ENCODE data around the gene CAPRIN2. TPM values are rescaled to one million over a fixed set of nuclear protein-coding genes. Genes with fewer than 3 reads are reported as not detected.

CAPRIN2 gene
- total RNA-seq, 1 experiment from 2014 or later, result 123 TPM

DNA sequence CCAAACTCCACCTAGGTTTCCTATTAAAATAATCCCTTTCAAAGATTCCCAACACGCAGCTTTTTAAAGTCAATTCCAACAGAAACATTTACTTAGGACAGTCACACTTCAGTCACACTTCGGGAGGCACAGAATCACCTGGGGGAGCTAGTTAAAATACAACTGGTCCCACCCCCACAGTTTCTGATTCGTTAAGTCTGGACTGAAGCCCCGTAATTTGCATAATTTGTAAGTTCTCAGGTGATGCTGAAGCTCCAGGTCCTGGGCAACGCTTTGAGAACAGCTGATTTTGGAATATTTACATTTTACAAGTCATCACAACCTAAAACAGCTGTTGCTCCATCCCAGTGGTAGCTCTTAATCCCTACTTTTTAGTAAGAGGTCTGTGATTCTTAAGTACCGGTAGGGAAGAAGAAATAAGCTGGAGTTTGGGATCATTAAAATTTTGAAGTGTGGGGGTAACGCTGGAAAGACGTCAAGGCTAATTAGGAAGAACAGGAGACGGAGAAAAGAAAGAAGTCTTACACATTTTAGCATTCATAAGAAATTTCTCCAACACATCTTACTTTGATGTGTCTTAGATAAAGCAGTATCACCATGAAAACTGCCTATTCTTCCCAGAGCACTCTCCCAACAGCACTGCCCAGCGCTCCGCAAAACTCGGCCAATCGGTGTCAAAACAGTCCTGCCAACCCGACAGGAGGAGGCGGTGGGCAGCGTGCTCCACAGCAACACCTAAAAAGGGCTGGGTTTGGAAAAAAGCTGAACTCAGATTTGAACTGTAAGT, 60.1 kb downstream of the CAPRIN2 start:
- H3K36me3 Mint-ChIP-seq (ENCODE audit: insufficient read depth in 1 of 3, low read depth in 3 of 3), result no peaks in the 10 kb centered on the region
- no peaks in the 10 kb centered on the region for H3K4me1 ChIP-seq (ENCODE audit: insufficient read depth, low read length)

More for the DNA sequence above, 60.1 kb downstream of the CAPRIN2 start:
- Mint-ChIP-seq H3K27ac (peak overlapping the region; percentile 59 to 86 (median 76); a peak in 4 of 7 replicates), H3K27me3 (ENCODE audit: low read depth) (no peaks in the 10 kb centered on the region), H3K9me3 (no peaks in the 10 kb centered on the region), H3K4me3 (peak overlapping the region; percentile 89 to 93), H3K4me1 (peaks cover 32 to 35% of the 10 kb centered on the region in 2 experiments)
- no peak overlapping the region for H3K18ac ChIP-seq (ENCODE audit: insufficient read length, low read depth, low read length)
- H2BK5ac ChIP-seq (ENCODE audit: insufficient read length, low read length), result no peak overlapping the region
- no peak overlapping the region for H3K4ac ChIP-seq (ENCODE audit: low read depth, low read length)
- H3K23me2 ChIP-seq (ENCODE audit: insufficient read length, low read depth, low read length, poor library complexity, severe bottlenecking), result peaks cover 10% of the 10 kb centered on the region
- no peaks in the 10 kb centered on the region for H3K9me3 ChIP-seq (ENCODE audit: control insufficient read depth, low read depth, low read length)
- no peak overlapping the region for H4K8ac ChIP-seq (replicated peaks; ENCODE audit: insufficient read length, low read depth, low read length)
- no peak overlapping the region for H2BK120ac ChIP-seq (ENCODE audit: low read depth, low read length, poor library complexity, severe bottlenecking)
- H4K91ac ChIP-seq (ENCODE audit: insufficient read length, low read depth, low read length), result no peak overlapping the region
- no CpG with 5 or more reads among the region's 16 CpGs for WGBS (ENCODE audit: extremely low coverage, insufficient read length, low lambda C conversion rate)
- H2BK15ac ChIP-seq (ENCODE audit: low read depth, low read length), result no peak overlapping the region
- DNase-seq, result peak; percentile 67
- H2BK12ac ChIP-seq (ENCODE audit: insufficient read length, low read depth, low read length), result no peak overlapping the region
- H3K14ac ChIP-seq (ENCODE audit: insufficient read depth, low read length), result no peak overlapping the region
- no peaks in the 10 kb centered on the region for H4K20me1 ChIP-seq (ENCODE audit: control insufficient read depth, insufficient read depth, insufficient read length)
- no peak overlapping the region for H3K56ac ChIP-seq (ENCODE audit: insufficient read length, low read depth, low read length)
- no peak overlapping the region for H2AK5ac ChIP-seq (ENCODE audit: insufficient read length, low read length)
- no peak overlapping the region for H3T11ph ChIP-seq (ENCODE audit: low read length)
- peak overlapping the region; percentile 64 for H3K9ac ChIP-seq (ENCODE audit: extremely low read depth, insufficient read length, low read length)
- no peak overlapping the region for H4K5ac ChIP-seq (ENCODE audit: insufficient read length, low read depth, low read length)
- peaks cover 2% of the 10 kb centered on the region; the same call in 1 of the 2 replicates for H3K79me2 ChIP-seq (ENCODE audit: insufficient read depth, low read length)
- H3K4me2 ChIP-seq (ENCODE audit: insufficient read depth, insufficient read length, low read length), result peak overlapping the region; percentile 77
- no peak for TF ChIP-seq CTCF (conservative IDR thresholded peaks at IDR 0.05)
- no peak overlapping the region for H2BK20ac ChIP-seq (ENCODE audit: low read depth, low read length, poor library complexity, severe bottlenecking)
- H3K23ac ChIP-seq (ENCODE audit: insufficient read length, low read depth, low read length), result no peak overlapping the region
- no peak overlapping the region for H3K27ac ChIP-seq (ENCODE audit: insufficient read length, low read depth, low read length)
- no peaks in the 10 kb centered on the region for H3K79me1 ChIP-seq (ENCODE audit: insufficient read depth, low read depth, low read length, poor library complexity, severe bottlenecking)
- H2AFZ ChIP-seq (ENCODE audit: low read length), result no peak overlapping the region
- H3K27me3 ChIP-seq (ENCODE audit: insufficient read depth, low read length), result no peaks in the 10 kb centered on the region

Measured in H9 (cell line).